HG03460 (cell line): Measurements from ENCODE around the gene LINGO4.

Source experiments
- ATAC-seq: cut with Tn5 transposase; IDR thresholded peaks from one replicate; pipeline ENCODE4 v1.9.1; 2021; ENCODE audit not compliant: unreplicated experiment

Gene LINGO4

GRCh38 chr1:151833172-151833900, 28.1 kb upstream of the LINGO4 start:
- no peak for ATAC-seq

GRCh38 chr1:151832318-151832980, 27.2 kb upstream of the LINGO4 start:
- ATAC-seq = no peak

GRCh38 chr1:151831605-151832004, 26.4 kb upstream of the LINGO4 start, which contains the start of gene RORC:
Gene RORC, minus strand, starts transcription at chr1:151831802. Its CDS starts 38 bp downstream, at chr1:151831764.
- ATAC-seq = no peak

GRCh38 chr1:151831256-151831591, 26.0 kb upstream of the LINGO4 start:
- no peak for ATAC-seq

GRCh38 chr1:151830055-151830454, 24.8 kb upstream of the LINGO4 start:
- no peak for ATAC-seq

GRCh38 chr1:151829352-151830046, 24.3 kb upstream of the LINGO4 start:
- ATAC-seq = no peak

- no peak for ATAC-seq
These were observed 23.7 kb upstream of the LINGO4 start for GRCh38 chr1:151828921-151829320.

GRCh38 chr1:151827853-151828252, 22.6 kb upstream of the LINGO4 start:
- no peak for ATAC-seq

GRCh38 chr1:151825751-151826660, 20.8 kb upstream of the LINGO4 start:
- no peak for ATAC-seq

GRCh38 chr1:151825204-151825603, 20.0 kb upstream of the LINGO4 start:
- no peak for ATAC-seq

- ATAC-seq = no peak
These were observed 18.0 kb upstream of the LINGO4 start for GRCh38 chr1:151823175-151823574.

- no peak for ATAC-seq
These were observed 17.2 kb upstream of the LINGO4 start for GRCh38 chr1:151822404-151822803.

- no peak for ATAC-seq
These were observed 15.7 kb upstream of the LINGO4 start for GRCh38 chr1:151820940-151821339.

- ATAC-seq = no peak
These were observed 14.9 kb upstream of the LINGO4 start for GRCh38 chr1:151819976-151820623.

- no peak for ATAC-seq
These were observed 14.1 kb upstream of the LINGO4 start for GRCh38 chr1:151819227-151819835.

GRCh38 chr1:151817353-151817730, 12.1 kb upstream of the LINGO4 start:
- no peak for ATAC-seq

- ATAC-seq = no peak
These were observed 11.5 kb upstream of the LINGO4 start for GRCh38 chr1:151816548-151817352.

GRCh38 chr1:151815716-151816327, 10.6 kb upstream of the LINGO4 start:
- ATAC-seq = no peak
